Measurements from ENCODE around the gene SKA3.
"Not testable (repeated sequence)": the region's sequence is repeated elsewhere in the genome, so short reads cannot be mapped to it uniquely, and the experiment has no call there.

Gene SKA3

DNA sequence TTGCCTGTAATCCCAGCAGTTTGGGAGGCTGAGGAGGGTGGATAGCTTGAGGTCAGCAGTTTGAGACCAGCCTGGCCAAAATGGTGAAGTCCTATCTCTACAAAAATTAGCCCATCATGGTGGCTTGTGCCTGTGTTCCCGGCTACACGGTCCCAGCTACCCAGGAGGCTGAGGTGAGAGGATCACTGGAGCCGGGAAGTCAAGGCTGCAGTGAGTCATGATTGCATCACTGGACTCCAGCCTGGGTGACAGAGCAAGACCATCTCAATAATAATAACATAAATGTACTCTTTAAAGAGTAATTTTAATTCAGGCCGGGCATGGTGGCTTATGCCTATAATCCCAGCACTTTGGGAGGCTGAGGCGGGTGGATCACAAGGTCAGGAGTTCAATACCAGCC lies 38.7 kb downstream of the SKA3 start:
- TF ChIP-seq, protein P1, sequence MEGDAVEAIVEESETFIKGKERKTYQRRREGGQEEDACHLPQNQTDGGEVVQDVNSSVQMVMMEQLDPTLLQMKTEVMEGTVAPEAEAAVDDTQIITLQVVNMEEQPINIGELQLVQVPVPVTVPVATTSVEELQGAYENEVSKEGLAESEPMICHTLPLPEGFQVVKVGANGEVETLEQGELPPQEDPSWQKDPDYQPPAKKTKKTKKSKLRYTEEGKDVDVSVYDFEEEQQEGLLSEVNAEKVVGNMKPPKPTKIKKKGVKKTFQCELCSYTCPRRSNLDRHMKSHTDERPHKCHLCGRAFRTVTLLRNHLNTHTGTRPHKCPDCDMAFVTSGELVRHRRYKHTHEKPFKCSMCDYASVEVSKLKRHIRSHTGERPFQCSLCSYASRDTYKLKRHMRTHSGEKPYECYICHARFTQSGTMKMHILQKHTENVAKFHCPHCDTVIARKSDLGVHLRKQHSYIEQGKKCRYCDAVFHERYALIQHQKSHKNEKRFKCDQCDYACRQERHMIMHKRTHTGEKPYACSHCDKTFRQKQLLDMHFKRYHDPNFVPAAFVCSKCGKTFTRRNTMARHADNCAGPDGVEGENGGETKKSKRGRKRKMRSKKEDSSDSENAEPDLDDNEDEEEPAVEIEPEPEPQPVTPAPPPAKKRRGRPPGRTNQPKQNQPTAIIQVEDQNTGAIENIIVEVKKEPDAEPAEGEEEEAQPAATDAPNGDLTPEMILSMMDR (IDR thresholded peaks at IDR 0.05; ENCODE audit: control insufficient read depth, insufficient read depth, low read depth, low read length, missing control alignments), result no peak
- no peak overlapping the region for H3K4me3 ChIP-seq (ENCODE audit: control insufficient read depth, low read depth, low read length)
- no peak for DNase-seq (ENCODE audit: low read depth)

DNA sequence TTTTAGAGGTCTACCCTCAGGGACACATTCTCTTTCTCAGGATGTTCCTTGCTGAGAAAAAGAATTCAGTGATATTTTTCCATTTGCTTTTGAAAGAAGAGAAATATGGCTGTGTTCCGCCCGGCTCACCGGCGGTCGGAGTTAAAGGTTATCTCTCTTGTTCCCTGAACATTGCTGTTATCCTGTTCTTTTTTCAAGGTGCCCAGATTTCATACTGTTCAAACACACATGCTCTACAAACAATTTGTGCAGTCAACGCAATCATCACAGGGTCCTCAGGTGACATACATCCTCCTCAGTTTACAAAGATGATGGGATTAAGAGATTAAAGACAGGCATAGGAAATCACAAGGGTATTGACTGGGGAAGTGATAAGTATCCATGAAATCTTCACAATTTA lies 40.5 kb downstream of the SKA3 start:
- DNase-seq (ENCODE audit: low read depth); H3K4me3 ChIP-seq (ENCODE audit: control insufficient read depth, low read depth, low read length): not testable (repeated sequence)

DNA sequence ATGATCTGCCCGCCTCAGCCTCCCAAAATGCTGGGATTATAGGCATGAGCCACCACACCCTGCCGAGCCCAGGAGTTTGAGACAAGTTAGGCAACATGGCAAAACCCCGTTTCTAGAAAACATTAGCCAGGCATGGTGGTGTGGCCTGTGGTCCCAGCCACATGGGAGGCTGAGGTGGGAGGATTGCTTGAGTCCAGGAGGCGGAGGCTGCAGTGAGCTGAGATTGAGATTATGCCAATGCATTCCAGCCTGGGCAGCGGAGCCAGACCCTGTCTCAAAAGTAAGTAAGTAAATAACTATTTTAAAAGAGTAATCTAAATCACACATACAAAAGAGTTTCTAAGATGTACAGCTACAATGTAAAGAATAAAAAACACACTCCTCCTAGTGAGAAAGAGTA lies 41.9 kb downstream of the SKA3 start:
- DNase-seq (ENCODE audit: low read depth), result no peak
- TF ChIP-seq, protein P1 (IDR thresholded peaks at IDR 0.05; ENCODE audit: control insufficient read depth, insufficient read depth, low read depth, low read length, missing control alignments), result no peak
- H3K4me3 ChIP-seq (ENCODE audit: control insufficient read depth, low read depth, low read length), result no peak overlapping the region

DNA sequence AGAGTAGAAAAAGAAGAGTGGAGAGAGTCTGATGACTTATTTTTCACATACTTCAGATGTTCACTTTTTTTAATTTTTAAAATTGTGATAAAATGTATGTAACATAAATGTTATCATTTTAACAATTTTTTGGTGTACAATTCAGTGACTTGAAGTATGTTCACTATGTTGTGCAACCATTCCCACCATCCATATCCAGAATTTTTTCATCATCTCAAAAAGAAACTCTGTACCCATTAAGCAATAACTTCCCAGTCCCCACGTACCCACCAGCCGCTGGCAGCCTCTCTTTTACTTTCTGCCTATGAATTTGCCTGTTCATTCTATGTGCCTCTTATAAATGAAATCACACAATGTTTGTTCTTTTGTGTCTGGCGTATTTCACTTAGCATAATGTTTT lies 43.3 kb downstream of the SKA3 start:
- TF ChIP-seq, protein P1 (IDR thresholded peaks at IDR 0.05; ENCODE audit: control insufficient read depth, insufficient read depth, low read depth, low read length, missing control alignments), result no peak
- no peak for DNase-seq (ENCODE audit: low read depth)

DNA sequence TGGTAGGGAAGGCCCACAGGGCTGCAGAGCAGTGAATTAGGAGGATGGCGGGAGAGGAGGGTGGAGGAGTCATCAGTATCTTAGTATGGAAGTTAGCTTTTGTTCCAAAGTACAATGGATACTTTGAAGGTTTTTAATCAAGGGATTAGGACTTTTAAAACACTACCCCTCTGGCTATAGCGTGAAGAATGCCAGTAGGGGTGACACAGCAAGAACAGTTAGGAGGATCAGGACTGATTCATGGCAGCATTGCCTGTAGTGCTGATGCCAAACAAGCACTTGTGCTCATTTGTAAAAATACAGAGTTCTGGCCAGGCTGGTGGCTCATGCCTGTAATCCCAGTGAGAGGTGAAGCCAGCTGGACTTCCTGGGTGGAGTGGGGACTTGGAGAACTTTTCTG lies 46.2 kb downstream of the SKA3 start:
- no peak overlapping the region for H3K4me3 ChIP-seq (ENCODE audit: control insufficient read depth, low read depth, low read length)
- TF ChIP-seq, protein P1 (IDR thresholded peaks at IDR 0.05; ENCODE audit: control insufficient read depth, insufficient read depth, low read depth, low read length, missing control alignments), result no peak
- DNase-seq (ENCODE audit: low read depth), result no peak

More for the DNA sequence above, 43.3 kb downstream of the SKA3 start:
- H3K4me3 ChIP-seq (ENCODE audit: control insufficient read depth, low read depth, low read length), result no peak overlapping the region

DNA sequence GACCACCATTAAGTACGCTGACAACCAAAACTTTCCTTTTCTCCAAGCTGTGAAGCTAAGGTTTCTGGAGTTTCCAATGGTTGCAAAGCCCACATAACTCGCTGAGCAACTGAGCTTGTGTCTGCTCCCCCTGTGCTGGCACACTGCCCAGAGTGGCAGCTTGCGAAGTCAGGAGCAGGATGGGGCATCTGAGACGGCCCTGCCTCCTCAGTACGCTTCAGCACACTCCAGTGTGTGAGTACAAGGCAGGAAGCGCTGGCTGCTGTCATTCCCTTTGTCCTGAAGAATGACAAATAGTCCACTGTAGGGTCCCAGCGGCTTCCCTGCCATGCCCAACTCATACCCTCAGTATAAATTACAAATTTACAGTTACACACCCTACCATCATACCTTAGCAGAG lies 51.5 kb downstream of the SKA3 start:
- H3K4me3 ChIP-seq (ENCODE audit: control insufficient read depth, low read depth, low read length), result no peak overlapping the region
- TF ChIP-seq, protein P1 (IDR thresholded peaks at IDR 0.05; ENCODE audit: control insufficient read depth, insufficient read depth, low read depth, low read length, missing control alignments), result no peak
- DNase-seq (ENCODE audit: low read depth), result no peak

DNA sequence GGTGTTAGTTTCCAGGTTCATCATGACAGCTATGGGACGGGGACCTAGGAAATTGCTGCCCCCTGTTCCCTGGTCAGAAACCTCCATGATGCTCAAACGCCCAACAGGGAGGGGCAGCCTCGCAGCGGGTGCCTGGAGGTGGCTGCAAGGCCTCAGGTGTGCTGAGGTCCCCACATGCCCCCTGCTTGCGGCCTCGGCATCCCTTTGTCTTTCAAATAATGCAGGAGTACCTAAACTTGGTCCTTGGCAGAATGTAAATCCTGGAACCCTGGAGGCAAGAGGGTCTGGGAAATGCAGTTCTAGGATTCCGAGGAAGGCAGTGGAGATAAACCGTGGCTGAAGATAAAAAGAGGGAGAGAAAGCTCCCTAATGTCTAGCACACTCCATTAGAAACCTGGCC lies 52.4 kb downstream of the SKA3 start:
- no peak overlapping the region for H3K4me3 ChIP-seq (ENCODE audit: control insufficient read depth, low read depth, low read length)
- TF ChIP-seq, protein P1 (IDR thresholded peaks at IDR 0.05; ENCODE audit: control insufficient read depth, insufficient read depth, low read depth, low read length, missing control alignments), result no peak
- no peak for DNase-seq (ENCODE audit: low read depth)
